ENCODE measurements around the gene ARTN. TPM values are rescaled to one million over a fixed set of nuclear protein-coding genes. Genes with fewer than 3 reads are reported as not detected.

The ARTN gene
- total and polyA plus RNA-seq, 11 donors = 0.07 to 1.3 (median 0.23) TPM; not detected in 6

- H3K27ac ChIP-seq = no peak overlapping the region
- 84 to 87% (median 86%) methylated on average over 15 of the region's 15 CpGs for WGBS, 4 donors
- no peak for TF ChIP-seq CTCF (IDR thresholded peaks at IDR 0.05)
- no peak for TF ChIP-seq POLR2A (IDR thresholded peaks at IDR 0.05)
- H3K36me3 ChIP-seq = peaks cover 0 to 20% (median 9%) of the 10 kb centered on the region in 9 donors
- DNase-seq (no peak), ATAC-seq (no peak)
- peaks cover 0 to 24% (median 17%) of the 10 kb centered on the region in 12 donors for H3K4me1 ChIP-seq
- H3K4me3 ChIP-seq = no peak overlapping the region
- no peaks in the 10 kb centered on the region for H3K27me3 ChIP-seq
- intact Hi-C loops (cut with DNase I) = no loop called here
- no peaks in the 10 kb centered on the region for H3K9me3 ChIP-seq
These were observed 49.2 kb downstream of the ARTN start for GRCh38 chr1:43982808-43983207.

GRCh38 chr1:43983253-43983899, 49.8 kb downstream of the ARTN start:
- peaks cover 0 to 17% (median 4%) of the 10 kb centered on the region in 9 donors for H3K36me3 ChIP-seq
- no peak overlapping the region for H3K27ac ChIP-seq
- TF ChIP-seq CTCF (IDR thresholded peaks at IDR 0.05) = no peak
- no peak for TF ChIP-seq POLR2A (IDR thresholded peaks at IDR 0.05)
- H3K27me3 ChIP-seq = no peaks in the 10 kb centered on the region
- intact Hi-C loops (cut with DNase I) = no loop called here
- DNase-seq = no peak
- peaks cover 0 to 19% (median 15%) of the 10 kb centered on the region in 12 donors for H3K4me1 ChIP-seq
- 77 to 85% (median 80%) methylated on average over 12 of the region's 12 CpGs for WGBS, 4 donors
- H3K4me3 ChIP-seq = no peak overlapping the region
- no peaks in the 10 kb centered on the region for H3K9me3 ChIP-seq
- no peak for ATAC-seq

GRCh38 chr1:43984855-43985254, 51.3 kb downstream of the ARTN start:
- Histone ChIP-seq H3K9me3 (no peaks in the 10 kb centered on the region), H3K27me3 (no peaks in the 10 kb centered on the region), H3K4me3 (no peak overlapping the region), H3K4me1 (peaks cover 0 to 10% (median 6%) of the 10 kb centered on the region in 12 donors), H3K27ac (no peak overlapping the region), H3K36me3 (peaks cover 0 to 17% (median 4%) of the 10 kb centered on the region in 9 donors)
- WGBS, 4 donors = 95 to 97% (median 96%) methylated on average over 10 to 16 of the region's 16 CpGs
- intact Hi-C loops (cut with DNase I) = no loop called here
- no peak for ATAC-seq
- no peak for DNase-seq
- TF ChIP-seq CTCF (IDR thresholded peaks at IDR 0.05) = no peak
- TF ChIP-seq POLR2A (IDR thresholded peaks at IDR 0.05) = no peak

GRCh38 chr1:43985984-43986595, 52.5 kb downstream of the ARTN start:
- Histone ChIP-seq H3K27ac (no peak overlapping the region), H3K4me3 (no peak overlapping the region), H3K9me3 (no peaks in the 10 kb centered on the region), H3K27me3 (no peaks in the 10 kb centered on the region), H3K4me1 (peaks cover 0 to 8% (median 7%) of the 10 kb centered on the region in 12 donors), H3K36me3 (peaks cover 0 to 17% (median 4%) of the 10 kb centered on the region in 9 donors)
- ATAC-seq (no peak), DNase-seq (no peak)
- intact Hi-C loops (cut with DNase I) = no loop called here
- 80 to 91% (median 84%) methylated on average over 4 of the region's 4 CpGs for WGBS, 4 donors
- no peak for TF ChIP-seq CTCF (IDR thresholded peaks at IDR 0.05)
- TF ChIP-seq POLR2A (IDR thresholded peaks at IDR 0.05) = no peak

All from heart left ventricle (tissue), 16 donors.